Activated naive CD4-positive, alpha-beta T cell (primary cell): ENCODE measurements around the gene L3HYPDH.

Experiments
- DNase-seq, 4 experiments: peaks; one replicate each; lab custom pipeline; 2025; lab: John Stamatoyannopoulos, UW

Gene L3HYPDH

GRCh38 chr14:59483819-59484638 lies at the start of gene L3HYPDH, which contains the start of gene JKAMP:
L3HYPDH (minus strand) TSS chr14:59484408; CDS start chr14:59484316, 92 bp downstream.
JKAMP (plus strand) TSS chr14:59484517; CDS start chr14:59484590, 73 bp downstream.
- DNase-seq, result peak; percentile 81 to 98 (median 96)

GRCh38 chr14:59532419-59532818 lies 48.2 kb upstream of the L3HYPDH start:
- no peak for DNase-seq

DNA sequence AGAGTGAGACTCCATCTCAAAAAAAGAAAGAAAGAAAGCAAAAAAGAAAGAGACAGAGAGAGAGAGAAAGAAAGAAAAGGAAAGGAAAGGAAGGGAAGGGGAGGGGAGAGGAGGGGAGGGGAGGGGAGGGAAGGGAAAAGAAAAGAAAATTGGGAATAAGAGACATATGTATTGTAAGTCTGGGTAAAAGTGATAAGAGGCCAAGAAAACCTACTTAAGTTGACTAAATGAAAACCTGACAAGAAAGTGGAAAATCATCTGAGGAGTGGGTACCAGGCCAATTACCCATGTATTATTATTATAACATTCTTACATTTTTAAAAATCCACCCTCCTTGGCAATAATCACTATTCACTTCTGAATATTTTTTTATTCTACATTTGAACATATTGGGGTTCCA lies 46.1 kb upstream of the L3HYPDH start:
- no peak for DNase-seq

GRCh38 chr14:59529189-59529588 lies 45.0 kb upstream of the L3HYPDH start:
- DNase-seq, result no peak

DNA sequence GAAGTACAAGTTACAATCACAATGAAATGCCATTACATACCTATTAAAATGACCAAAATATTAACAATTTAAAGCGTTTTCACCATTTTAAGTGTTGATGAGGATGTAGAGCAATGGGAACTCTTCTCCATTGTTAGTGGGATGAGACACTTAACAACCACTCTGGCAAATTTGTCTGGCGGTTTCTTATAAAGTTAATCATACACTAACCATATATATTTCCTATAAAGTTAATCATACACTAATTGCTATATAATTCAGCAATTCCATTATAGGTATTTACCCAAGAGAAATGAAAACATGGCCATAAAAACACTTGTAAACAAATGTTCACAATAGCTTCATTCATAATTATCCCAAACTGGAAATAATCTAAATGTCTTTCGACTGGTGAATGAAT lies 36.0 kb upstream of the L3HYPDH start:
- DNase-seq, result no peak

DNA sequence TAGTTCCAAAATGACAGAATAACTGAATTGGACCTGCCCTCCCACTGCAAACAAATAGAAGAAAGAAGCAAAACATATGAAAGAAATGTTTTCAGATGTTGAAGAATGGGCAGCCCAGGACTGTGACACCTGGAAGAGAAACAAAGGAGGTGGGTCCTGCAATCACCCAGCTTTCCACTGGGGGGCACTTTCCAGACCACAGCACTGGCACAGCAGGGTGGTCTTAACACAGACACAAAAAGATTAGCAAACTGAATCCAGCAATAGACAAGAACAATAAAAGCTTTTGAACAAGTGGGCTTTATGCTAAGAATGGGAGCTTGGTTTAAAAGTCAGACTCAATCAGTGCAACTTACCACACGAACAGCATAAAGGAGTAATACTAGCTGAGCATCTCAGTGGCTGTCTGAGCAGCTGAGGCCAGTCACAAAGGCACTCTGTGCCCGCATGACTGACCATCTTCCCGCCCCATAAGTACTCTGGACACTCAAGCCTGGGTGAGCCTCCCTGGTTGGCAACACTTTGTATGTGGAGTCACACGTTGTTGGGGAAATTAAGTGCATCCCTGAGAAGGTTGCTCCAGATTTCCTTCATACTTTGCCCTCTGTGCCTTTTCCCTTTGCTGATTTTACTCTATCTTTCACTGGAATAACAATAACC lies 27.8 kb upstream of the L3HYPDH start:
- DNase-seq, result no peak

GRCh38 chr14:59510966-59511365 lies 26.8 kb upstream of the L3HYPDH start:
- DNase-seq, result no peak

- DNase-seq, result no peak
These were observed 25.8 kb upstream of the L3HYPDH start for GRCh38 chr14:59510001-59510400.

DNA sequence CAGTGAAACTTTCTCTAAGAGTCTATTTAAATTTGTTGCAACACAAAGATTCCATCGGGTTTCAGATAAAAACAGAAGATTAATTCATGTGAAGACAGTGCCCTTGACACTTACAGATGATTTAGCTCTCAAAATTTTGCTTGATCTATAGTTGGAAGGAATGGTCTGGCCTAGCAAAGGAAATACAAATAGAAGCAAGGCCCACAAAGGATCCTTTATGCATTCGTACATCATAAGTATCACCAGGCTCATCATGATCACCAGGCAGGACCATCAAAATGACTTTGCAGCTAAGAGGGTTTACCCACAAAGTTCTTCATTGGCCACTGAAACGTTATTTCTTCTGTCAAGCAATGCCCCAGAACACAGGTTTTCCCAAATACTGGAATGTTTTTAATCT lies 24.9 kb upstream of the L3HYPDH start:
- DNase-seq, result no peak

- no peak for DNase-seq
These were observed 23.5 kb upstream of the L3HYPDH start for GRCh38 chr14:59507752-59508103.

DNA sequence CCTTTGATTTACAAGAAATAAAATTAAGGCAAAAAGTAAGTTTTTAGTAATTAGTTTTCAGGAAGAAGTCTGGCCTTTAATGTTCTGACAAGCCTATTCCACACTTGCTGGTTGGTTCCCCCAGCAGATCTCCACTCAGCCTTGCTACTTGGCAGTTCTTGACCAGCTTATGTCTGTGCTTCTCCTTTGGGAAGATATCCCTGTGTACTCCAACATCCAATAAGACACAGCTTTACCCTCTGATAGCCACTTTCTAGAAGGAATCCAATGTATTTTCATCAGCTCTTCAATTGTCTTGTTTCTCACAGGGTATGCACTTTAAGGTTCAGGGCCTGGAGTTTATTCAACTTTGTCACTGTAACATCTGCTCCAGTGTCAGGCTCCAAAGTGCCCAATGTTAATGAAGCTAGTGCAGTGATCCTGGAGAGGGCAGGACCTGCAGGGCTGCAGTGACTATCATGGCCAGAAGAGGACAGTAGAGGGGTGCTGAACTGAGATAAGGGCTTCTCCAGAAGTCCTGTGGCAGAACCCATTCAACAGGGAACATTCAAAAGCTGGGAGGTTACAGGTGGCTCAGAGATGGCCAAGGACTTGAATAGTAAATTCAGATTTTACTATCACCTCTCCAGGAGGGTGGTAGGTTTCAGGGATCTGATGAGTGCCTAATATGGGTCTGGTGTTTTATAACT lies 23.0 kb upstream of the L3HYPDH start:
- DNase-seq, result peak in 2 of 4 experiments; percentile 2 to 10

DNA sequence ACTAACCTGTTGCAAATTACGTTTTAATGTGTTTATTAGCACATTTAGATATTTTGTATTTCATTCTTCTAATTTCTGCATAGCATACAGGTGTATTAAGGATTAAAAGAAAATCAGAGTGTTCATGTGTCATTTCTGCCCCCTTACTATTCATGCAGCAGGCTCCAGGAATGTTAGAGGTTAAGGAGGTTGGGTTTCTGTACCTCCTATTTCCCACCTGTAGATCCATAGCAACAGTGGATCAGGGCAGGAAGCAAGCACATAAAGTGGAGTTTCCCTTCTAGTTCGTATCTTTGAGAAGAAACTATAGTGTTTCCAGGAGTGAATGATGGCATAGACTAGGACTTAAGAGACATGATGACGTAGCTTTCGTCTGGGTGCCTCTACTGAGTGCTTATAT lies 19.0 kb upstream of the L3HYPDH start:
- no peak for DNase-seq

- no peak for DNase-seq
These were observed 16.5 kb upstream of the L3HYPDH start for GRCh38 chr14:59500732-59501131.

- no peak for DNase-seq
These were observed 8.2 kb upstream of the L3HYPDH start for GRCh38 chr14:59492384-59492783.

- DNase-seq, result no peak
These were observed 6.5 kb upstream of the L3HYPDH start for GRCh38 chr14:59490756-59491155.

GRCh38 chr14:59484639-59485175 lies 499 bp upstream of the L3HYPDH start:
- no peak for DNase-seq

- DNase-seq, result no peak
These were observed 845 bp downstream of the L3HYPDH start for GRCh38 chr14:59483363-59483762.

- DNase-seq, result no peak
These were observed 1.5 kb downstream of the L3HYPDH start for GRCh38 chr14:59482541-59483331.

- DNase-seq, result no peak
These were observed 2.2 kb downstream of the L3HYPDH start for GRCh38 chr14:59481871-59482540.

DNA sequence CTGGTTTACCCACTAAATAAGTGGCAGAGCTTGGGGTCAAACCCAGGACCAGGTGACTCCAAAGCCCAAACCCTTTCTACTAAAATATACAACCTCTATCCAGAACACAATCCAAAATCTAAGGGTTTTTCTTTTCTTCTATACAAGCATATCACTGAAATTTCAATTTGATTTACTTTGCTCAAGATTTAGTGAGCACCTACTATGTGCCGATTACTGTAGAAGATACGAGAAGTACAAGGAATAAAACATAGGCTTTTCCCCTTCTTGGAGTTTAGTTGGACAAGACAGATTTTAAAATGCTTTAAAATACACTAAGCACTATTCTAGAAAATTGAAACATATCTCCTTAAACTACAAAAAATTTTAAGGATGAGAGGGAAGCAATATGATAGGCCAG lies 2.8 kb downstream of the L3HYPDH start:
- DNase-seq, result no peak

- no peak for DNase-seq
These were observed 4.0 kb downstream of the L3HYPDH start for GRCh38 chr14:59480166-59480565.
